Activated naive CD8-positive, alpha-beta T cell (primary cell): ENCODE results near the gene PLCE1.
"Not testable (repeated sequence)": the region's sequence is repeated elsewhere in the genome, so short reads cannot be mapped to it uniquely, and the experiment has no call there.

Experiments used
- H3K27ac Mint-ChIP-seq: one replicate; pipeline ENCODE4 v1.8.0; 2021; ENCODE audit warnings: mixed read lengths
- H3K27me3 Mint-ChIP-seq: one replicate; pipeline ENCODE4 v1.8.0; 2021; ENCODE audit warnings: mixed read lengths
- H3K36me3 Mint-ChIP-seq: one replicate; pipeline ENCODE4 v1.8.0; 2021; ENCODE audit warnings: mixed read lengths
- H3K4me1 Mint-ChIP-seq: one replicate; pipeline ENCODE4 v1.8.0; 2021; ENCODE audit warnings: low read depth, mixed read lengths
- H3K4me3 Mint-ChIP-seq: one replicate; pipeline ENCODE4 v1.8.0; 2021; ENCODE audit warnings: mild to moderate bottlenecking, mixed read lengths
- H3K9me3 Mint-ChIP-seq: one replicate; pipeline ENCODE4 v1.8.0; 2021; ENCODE audit warnings: low read depth, mixed read lengths

PLCE1 gene

DNA sequence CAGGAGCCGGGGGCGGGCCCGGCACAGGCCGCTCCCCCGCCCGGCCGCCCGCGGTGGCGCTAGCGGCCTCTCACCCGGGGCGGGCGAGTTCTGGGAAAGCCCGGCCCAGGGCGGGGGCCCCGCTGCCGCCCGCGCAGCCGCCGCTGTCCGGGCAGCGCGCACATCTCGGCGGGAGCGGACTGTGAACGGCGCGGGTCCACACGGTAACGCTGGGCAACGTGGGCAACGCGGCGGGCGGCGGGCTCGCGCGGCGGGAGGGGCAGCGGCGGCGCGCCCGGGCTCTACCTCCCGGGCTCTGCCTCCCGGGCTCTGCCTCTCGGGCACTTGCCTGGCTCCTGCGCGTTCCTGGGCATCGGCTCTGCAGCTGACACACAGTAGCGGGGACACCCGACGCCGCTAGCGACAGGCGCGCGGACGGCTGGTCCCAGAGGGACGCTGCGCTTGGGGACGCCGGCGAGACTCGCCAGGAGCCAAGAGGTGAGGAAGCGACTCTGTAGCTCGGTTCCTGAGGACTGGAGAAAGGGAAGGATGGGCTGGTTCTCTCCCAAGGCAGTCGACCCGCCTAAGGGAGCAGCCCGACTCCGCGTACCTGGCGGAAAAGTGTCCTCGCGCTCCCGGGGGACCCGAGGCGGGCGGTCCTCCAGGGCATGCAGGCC is at the start of gene PLCE1:
Gene PLCE1, plus strand, starts transcription at position 150 of the 656 bp plus-strand sequence. CDS start 37,116 bp downstream, outside the sequence.
- no peak within 1 kb of the TSS for H3K27ac Mint-ChIP-seq

DNA sequence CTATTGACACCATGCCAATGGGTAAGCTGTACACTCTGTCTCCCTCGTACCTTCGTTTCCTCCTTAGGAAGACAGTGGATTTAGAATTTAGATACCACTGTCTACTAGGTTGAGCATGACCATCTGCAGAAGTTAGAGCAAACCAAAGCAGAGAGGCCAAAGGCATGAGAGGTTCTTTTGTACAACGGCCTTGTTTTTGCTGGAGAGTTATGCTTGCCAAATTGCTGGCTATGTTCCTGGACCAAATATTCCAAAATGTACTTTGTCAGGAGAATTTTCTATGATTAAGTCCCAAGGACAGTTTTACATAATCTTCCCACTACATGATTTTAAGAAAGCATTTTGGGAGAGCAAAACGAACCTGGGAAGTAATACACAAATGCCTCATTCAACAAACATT is 47.9 kb upstream of the PLCE1 start:
- Mint-ChIP-seq H3K4me3 (no peak overlapping the region), H3K27me3 (no peaks in the 10 kb centered on the region), H3K9me3 (no peaks in the 10 kb centered on the region), H3K36me3 (no peaks in the 10 kb centered on the region), H3K27ac (no peak overlapping the region), H3K4me1 (no peaks in the 10 kb centered on the region)

More for the DNA sequence above, at the start of gene PLCE1:
- peaks cover 43% of the 10 kb centered on the region for H3K27me3 Mint-ChIP-seq
- H3K4me3 Mint-ChIP-seq = peak within 1 kb of the TSS; percentile 39
- no peaks in the 10 kb centered on the region for H3K9me3 Mint-ChIP-seq
- peaks cover 3% of the 10 kb centered on the region for H3K36me3 Mint-ChIP-seq
- H3K4me1 Mint-ChIP-seq = peaks cover 6% of the 10 kb centered on the region

DNA sequence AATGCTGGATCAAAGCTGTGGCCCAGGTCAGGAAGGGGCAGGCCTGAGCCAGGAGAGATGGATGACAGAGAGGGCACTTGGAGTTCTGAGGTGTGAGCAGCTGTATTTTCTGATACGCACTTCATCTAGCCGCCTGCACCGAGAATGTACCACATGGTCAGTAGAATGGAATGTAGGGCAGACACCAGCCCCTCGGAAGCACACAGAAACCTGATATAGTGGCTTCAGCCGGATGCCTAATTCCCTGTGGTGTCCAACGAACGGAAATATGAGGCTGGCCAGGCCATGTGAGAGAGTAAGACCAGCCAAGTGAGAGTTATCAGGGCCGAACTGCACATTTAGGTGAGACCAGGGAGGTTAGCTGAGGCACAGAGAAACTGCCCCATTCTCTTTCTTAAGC is 46.7 kb upstream of the PLCE1 start:
- Mint-ChIP-seq H3K4me3 (no peak overlapping the region), H3K27me3 (no peaks in the 10 kb centered on the region), H3K4me1 (no peaks in the 10 kb centered on the region), H3K9me3 (no peaks in the 10 kb centered on the region), H3K36me3 (peaks cover 3% of the 10 kb centered on the region), H3K27ac (no peak overlapping the region)

DNA sequence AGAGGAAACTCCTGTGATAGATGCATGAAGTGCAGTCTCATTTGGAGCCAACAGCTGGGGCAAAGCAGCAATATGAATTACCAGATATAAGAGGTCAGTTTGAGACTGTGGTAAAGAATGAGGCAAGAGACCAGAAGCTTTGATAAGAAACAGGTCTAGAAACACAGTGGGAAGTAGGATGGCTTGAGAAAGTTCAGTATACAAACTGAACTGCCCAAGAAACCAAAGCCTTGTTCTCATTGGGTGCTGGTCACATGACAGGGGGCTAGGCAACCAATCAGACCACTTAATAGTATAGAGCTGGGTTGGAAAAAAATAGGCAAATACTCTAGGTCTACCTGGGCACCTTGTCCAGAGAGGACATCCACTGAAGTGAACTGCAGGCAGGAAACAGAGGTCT is 46.2 kb upstream of the PLCE1 start:
- Mint-ChIP-seq H3K36me3 (peaks cover 3% of the 10 kb centered on the region), H3K27me3 (no peaks in the 10 kb centered on the region), H3K4me1 (no peaks in the 10 kb centered on the region), H3K9me3 (no peaks in the 10 kb centered on the region), H3K27ac (no peak overlapping the region), H3K4me3 (no peak overlapping the region)

DNA sequence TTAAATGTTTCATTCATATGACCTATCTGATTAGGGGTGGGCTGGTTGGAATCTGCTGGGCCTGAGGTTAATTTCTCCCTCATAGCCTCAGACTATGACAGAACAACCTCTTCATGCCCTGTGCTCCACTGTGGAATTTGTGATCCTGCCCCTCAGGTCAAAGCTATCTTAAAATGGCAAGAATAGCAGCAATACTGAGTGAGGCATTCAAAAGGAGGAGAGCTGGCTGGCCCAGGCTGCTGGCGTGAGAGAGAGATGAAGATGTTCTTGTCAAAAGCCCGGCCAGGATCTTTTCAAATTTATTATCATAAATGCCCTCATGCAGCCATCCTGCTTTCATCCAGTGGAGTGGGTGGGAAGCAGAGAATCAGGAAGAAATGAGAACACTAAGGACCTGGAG is 41.8 kb upstream of the PLCE1 start:
- no peak overlapping the region for H3K27ac Mint-ChIP-seq
- H3K4me3 Mint-ChIP-seq = no peak overlapping the region
- H3K9me3 Mint-ChIP-seq = no peaks in the 10 kb centered on the region
- no peaks in the 10 kb centered on the region for H3K4me1 Mint-ChIP-seq
- H3K27me3 Mint-ChIP-seq = no peaks in the 10 kb centered on the region
- peaks cover 3% of the 10 kb centered on the region for H3K36me3 Mint-ChIP-seq

DNA sequence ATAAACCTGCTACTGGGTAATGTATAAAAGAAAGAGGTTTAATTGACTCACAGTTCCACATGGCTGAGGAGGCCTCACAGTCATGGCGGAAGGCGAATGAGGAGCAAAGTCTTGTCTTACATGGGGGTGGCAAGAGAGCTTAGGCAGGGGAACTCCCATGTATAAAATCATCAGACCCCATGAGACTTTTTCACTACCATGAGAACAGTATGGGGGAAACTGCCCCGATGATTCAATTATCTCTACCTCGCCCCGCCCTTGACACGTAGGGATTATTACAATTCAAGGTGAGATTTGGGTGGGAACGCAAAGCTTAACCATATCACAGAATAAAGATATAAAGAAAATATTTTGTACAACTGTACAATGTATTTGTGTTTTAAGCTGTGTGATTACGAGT is 39.4 kb upstream of the PLCE1 start:
- Mint-ChIP-seq H3K27ac (no peak overlapping the region), H3K9me3 (no peaks in the 10 kb centered on the region), H3K27me3 (no peaks in the 10 kb centered on the region), H3K4me3 (no peak overlapping the region), H3K4me1 (no peaks in the 10 kb centered on the region), H3K36me3 (peaks cover 5% of the 10 kb centered on the region)

DNA sequence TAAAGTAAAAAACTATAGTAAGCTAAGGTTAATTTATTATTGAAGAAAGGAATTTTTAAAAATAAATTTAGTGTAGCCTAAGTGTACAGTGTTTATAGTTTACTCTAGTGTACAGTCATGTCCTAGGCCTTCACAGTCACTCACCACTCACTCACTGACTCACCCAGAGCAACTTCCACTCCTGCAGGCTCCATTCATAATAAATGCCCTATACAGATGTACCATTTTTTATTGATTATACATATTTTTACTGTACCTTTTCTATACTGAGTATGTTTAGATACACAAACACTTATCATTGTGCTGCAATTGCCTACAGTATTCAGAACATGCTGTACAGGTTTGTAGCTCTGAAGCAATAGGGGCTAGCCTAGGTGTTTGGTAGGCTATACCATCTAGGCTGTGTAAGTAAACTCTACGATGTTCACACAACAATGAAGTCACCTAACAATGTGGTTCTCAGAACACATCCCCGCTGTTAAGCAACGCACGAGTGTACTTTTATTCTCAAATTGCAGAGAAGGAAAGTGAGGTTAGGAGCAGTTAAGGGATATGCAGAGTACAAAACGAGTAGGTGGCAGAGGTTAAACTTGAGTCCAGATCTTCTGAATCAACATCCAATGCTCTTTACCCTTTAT is 38.9 kb upstream of the PLCE1 start:
- no peaks in the 10 kb centered on the region for H3K27me3 Mint-ChIP-seq
- H3K9me3 Mint-ChIP-seq = no peaks in the 10 kb centered on the region
- no peaks in the 10 kb centered on the region for H3K4me1 Mint-ChIP-seq
- H3K27ac Mint-ChIP-seq = no peak overlapping the region
- H3K36me3 Mint-ChIP-seq = peaks cover 9% of the 10 kb centered on the region
- no peak overlapping the region for H3K4me3 Mint-ChIP-seq

DNA sequence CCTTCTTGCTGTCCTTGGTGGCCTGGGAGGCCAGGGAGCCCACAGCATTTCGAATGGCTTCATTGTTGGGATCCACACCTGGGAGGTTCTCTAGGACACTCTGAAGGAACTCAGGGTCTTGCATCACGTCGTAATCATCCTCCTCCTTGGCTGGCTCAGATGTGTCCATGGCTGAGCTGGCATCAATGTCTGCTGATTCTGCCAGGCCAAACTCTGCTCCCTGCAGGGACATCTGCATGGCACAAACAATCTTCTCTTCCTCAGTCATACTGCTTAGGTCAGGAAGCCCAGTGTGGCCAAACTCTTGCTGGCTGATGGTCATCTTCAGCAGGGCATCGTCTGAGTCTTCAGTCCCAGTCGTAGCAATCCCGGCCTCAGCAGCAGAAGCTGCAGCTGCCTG is 34.9 kb upstream of the PLCE1 start:
- H3K4me1 Mint-ChIP-seq = no peaks in the 10 kb centered on the region
- no peak overlapping the region for H3K27ac Mint-ChIP-seq
- H3K4me3 Mint-ChIP-seq = no peak overlapping the region
- no peaks in the 10 kb centered on the region for H3K9me3 Mint-ChIP-seq
- H3K27me3 Mint-ChIP-seq = no peaks in the 10 kb centered on the region
- H3K36me3 Mint-ChIP-seq = peaks cover 6% of the 10 kb centered on the region

DNA sequence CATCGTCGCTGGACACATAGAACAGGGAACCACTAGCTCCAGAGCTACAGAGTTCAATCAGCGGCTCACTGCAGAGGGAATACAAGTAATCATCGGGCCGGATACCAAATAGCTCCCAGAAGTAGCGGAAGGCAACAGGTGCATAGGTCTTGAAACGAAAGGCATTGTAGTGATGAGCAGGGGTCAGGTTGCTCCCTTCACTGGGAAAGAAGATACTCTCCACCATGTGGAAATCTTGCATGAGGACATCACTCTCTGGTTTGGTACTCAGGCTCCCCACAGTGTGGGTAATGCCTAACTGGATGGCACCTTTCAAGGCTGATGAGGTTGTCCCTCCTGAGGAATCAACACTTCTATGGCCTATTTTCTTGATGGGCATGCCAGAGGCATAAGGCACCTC is 32.7 kb upstream of the PLCE1 start:
- H3K36me3 Mint-ChIP-seq, H3K4me1 Mint-ChIP-seq, H3K4me3 Mint-ChIP-seq, H3K9me3 Mint-ChIP-seq, H3K27me3 Mint-ChIP-seq, H3K27ac Mint-ChIP-seq: not testable (repeated sequence)

DNA sequence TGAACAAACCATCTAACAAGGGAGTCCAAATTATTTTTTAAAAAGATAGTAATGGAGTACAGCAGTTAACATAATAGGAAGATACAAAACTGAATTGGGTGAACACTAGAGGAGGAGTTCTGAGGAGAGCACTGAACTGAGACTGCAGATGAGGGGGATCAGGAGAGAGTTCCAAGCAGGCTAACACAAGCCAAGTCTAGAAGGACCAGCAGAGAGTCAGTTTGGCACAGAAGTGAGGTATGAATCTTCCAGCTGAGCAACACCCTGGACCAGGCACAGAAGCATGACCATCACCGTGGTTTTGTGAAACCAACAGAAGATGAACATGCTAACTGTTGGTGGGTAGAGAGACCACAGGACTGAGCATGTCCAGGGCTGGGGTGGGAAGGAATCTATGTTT is 30.8 kb upstream of the PLCE1 start:
- no peak overlapping the region for H3K27ac Mint-ChIP-seq

DNA sequence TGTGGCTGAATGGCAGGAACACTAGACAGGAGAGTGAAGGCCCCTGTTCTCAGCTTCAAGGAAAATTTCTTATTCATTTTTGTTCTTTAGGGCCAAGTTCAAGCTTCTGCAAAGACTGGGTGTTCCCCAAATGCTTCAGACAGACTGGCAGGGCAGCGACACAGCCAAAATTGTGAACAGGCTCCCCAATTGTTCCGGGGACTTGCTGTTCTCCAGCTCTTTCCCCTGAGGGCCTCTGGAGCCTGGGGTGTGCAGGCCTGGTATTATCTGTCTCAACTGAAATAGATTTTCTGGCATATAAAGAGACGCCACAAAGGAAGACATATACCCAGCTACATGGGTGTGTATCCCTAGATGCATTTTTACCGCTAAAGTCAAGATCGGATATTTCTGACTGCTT is 30.3 kb upstream of the PLCE1 start:
- Mint-ChIP-seq H3K9me3 (no peaks in the 10 kb centered on the region), H3K36me3 (peaks cover 6% of the 10 kb centered on the region), H3K27ac (no peak overlapping the region), H3K27me3 (no peaks in the 10 kb centered on the region), H3K4me1 (no peaks in the 10 kb centered on the region), H3K4me3 (no peak overlapping the region)

More for the DNA sequence above, 30.8 kb upstream of the PLCE1 start:
- H3K4me3 Mint-ChIP-seq = no peak overlapping the region
- no peaks in the 10 kb centered on the region for H3K9me3 Mint-ChIP-seq
- no peaks in the 10 kb centered on the region for H3K27me3 Mint-ChIP-seq
- peaks cover 6% of the 10 kb centered on the region for H3K36me3 Mint-ChIP-seq
- H3K4me1 Mint-ChIP-seq = no peaks in the 10 kb centered on the region

DNA sequence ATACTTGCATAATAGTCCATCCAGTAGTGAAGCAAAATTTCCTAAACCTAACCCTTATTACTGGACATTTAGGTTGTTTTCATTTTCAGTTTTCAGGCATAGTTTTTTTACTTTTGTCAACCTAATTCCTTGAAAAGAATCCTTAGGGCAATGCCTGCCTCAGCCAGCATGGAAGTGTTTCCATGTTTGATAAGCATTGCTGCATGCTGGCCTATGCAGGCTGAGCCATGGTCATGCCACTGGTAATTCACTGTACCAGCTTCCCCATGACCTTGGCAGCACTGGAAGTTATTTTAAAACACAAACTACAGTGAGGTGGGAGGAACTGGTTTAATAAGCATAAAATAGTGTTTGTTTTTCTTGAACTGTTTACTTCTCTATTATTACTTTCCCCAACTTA is 27.8 kb upstream of the PLCE1 start:
- Mint-ChIP-seq H3K36me3 (no peaks in the 10 kb centered on the region), H3K27me3 (no peaks in the 10 kb centered on the region), H3K27ac (no peak overlapping the region), H3K4me1 (no peaks in the 10 kb centered on the region), H3K9me3 (no peaks in the 10 kb centered on the region), H3K4me3 (no peak overlapping the region)

DNA sequence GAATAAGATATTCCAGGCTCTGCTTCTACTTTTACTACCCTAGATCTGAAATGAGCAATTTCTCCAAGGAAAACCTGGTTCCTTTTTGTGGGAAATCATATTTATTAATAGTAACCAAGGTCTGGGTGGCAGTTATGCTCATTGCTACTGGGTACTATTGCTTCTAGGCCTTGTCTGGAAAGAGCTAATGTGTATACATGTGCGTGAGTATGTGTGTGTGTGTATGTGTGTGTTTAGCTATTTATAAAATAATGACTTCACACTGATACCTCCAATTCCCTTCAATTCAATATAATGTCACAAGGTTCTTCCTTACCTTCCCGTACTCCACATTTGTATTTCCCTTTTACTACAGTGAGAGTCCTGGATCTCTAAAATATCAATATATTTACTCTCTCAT is 26.0 kb upstream of the PLCE1 start:
- Mint-ChIP-seq H3K36me3 (no peaks in the 10 kb centered on the region), H3K27me3 (no peaks in the 10 kb centered on the region), H3K9me3 (peaks cover 6% of the 10 kb centered on the region), H3K4me3 (no peak overlapping the region), H3K4me1 (no peaks in the 10 kb centered on the region), H3K27ac (no peak overlapping the region)

DNA sequence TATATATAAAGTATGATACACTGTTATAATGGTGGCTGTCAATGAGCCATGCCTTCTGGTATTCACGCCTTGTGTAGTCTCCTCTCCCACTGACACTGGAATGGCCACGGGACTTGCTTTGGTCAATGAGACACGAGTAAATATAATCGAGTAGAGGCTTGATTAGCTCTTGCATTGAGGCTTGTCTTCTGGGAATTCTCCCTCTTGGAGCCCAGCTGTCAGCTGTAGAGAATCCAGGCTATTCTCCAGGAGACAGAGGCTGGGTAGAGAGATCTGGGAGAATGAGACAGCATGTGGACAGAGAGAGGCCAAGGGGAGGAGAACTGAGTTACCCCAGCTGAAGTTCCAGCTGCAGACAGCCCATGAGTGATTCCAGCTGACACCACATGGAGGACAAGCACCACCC is 25.2 kb upstream of the PLCE1 start:
- Mint-ChIP-seq H3K27me3 (no peaks in the 10 kb centered on the region), H3K9me3 (peaks cover 8% of the 10 kb centered on the region), H3K4me3 (no peak overlapping the region), H3K36me3 (no peaks in the 10 kb centered on the region), H3K27ac (no peak overlapping the region), H3K4me1 (no peaks in the 10 kb centered on the region)

DNA sequence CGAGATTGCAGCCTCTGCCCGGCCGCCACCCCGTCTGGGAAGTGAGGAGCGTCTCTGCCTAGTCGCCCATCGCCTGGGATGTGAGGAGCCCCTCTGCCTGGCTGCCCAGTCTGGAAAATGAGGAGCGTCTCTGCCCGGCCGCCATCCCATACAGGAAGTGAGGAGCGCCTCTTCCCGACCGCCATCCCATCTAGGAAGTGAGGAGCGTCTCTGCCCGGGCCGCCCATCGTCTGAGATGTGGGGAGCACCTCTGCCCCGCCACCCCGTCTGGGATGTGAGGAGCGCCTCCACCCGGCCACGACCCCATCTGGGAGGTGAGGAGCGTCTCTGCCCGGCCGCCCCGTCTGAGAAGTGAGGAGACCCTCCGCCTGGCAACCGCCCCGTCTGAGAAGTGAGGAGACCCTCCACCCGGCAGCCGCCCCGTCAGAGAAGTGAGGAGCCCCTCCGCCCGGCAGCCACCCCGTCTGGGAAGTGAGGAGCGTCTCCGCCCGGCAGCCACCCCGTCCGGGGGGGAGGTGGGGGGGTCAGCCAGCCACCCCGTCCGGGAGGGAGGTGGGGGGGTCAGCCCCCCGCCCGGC is 23.2 kb upstream of the PLCE1 start:
- H3K4me3 Mint-ChIP-seq, H3K4me1 Mint-ChIP-seq, H3K27me3 Mint-ChIP-seq, H3K27ac Mint-ChIP-seq, H3K9me3 Mint-ChIP-seq, H3K36me3 Mint-ChIP-seq: not testable (repeated sequence)
